ENCODE measurements around the gene STX2.

Gene STX2

DNA sequence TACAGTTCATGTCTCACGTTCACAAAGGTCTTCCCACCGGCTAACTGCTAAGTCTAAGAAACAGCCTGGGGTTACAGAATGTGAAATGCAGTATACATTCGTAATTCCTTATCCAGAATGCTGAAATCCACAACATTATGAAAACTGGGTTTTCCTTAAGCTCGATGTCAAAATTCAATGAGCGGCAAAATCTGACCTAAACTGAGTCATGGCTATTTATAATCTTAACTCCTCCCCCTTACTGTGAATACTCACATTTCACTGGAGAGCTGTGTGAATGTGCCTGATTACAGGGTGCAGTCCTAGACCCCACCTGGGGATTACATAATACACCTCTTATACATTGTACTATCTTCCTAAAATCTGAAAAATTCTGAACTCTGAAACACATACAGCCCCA is 35.3 kb downstream of the STX2 start:
- H3K27me3 ChIP-seq = no peaks in the 10 kb centered on the region
- intact Hi-C loops (cut with DNase I; ENCODE audit: low total_unique reads) = no loop called here
- no peaks in the 10 kb centered on the region for H3K4me1 ChIP-seq
- no peak for DNase-seq
- no peak overlapping the region for H3K4me3 ChIP-seq
- no peaks in the 10 kb centered on the region for H3K9me3 ChIP-seq
- TF ChIP-seq, protein P1, sequence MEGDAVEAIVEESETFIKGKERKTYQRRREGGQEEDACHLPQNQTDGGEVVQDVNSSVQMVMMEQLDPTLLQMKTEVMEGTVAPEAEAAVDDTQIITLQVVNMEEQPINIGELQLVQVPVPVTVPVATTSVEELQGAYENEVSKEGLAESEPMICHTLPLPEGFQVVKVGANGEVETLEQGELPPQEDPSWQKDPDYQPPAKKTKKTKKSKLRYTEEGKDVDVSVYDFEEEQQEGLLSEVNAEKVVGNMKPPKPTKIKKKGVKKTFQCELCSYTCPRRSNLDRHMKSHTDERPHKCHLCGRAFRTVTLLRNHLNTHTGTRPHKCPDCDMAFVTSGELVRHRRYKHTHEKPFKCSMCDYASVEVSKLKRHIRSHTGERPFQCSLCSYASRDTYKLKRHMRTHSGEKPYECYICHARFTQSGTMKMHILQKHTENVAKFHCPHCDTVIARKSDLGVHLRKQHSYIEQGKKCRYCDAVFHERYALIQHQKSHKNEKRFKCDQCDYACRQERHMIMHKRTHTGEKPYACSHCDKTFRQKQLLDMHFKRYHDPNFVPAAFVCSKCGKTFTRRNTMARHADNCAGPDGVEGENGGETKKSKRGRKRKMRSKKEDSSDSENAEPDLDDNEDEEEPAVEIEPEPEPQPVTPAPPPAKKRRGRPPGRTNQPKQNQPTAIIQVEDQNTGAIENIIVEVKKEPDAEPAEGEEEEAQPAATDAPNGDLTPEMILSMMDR (IDR thresholded peaks at IDR 0.05) = no peak
- peaks cover 66 to 96% (median 84%) of the 10 kb centered on the region in 3 donors for H3K36me3 ChIP-seq
- no peak overlapping the region for H3K27ac ChIP-seq

- Histone ChIP-seq H3K9me3 (no peaks in the 10 kb centered on the region), H3K27me3 (no peaks in the 10 kb centered on the region), H3K36me3 (peaks cover 59 to 93% (median 87%) of the 10 kb centered on the region in 3 donors), H3K4me3 (no peak overlapping the region), H3K27ac (no peak overlapping the region), H3K4me1 (no peaks in the 10 kb centered on the region)
- intact Hi-C loops (cut with DNase I; ENCODE audit: low total_unique reads) = no loop called here
- DNase-seq = no peak
- TF ChIP-seq, protein P1 (IDR thresholded peaks at IDR 0.05) = no peak
These were observed 38.7 kb downstream of the STX2 start for GRCh38 chr12:130800312-130800711.

GRCh38 chr12:130799051-130799450 is 40.0 kb downstream of the STX2 start:
- Histone ChIP-seq H3K27ac (no peak overlapping the region), H3K36me3 (peaks cover 52 to 93% (median 87%) of the 10 kb centered on the region in 3 donors), H3K4me1 (no peaks in the 10 kb centered on the region), H3K27me3 (no peaks in the 10 kb centered on the region), H3K4me3 (no peak overlapping the region), H3K9me3 (no peaks in the 10 kb centered on the region)
- intact Hi-C loops (cut with DNase I; ENCODE audit: low total_unique reads) = no loop called here
- no peak for DNase-seq
- TF ChIP-seq, protein P1 (IDR thresholded peaks at IDR 0.05) = no peak

DNA sequence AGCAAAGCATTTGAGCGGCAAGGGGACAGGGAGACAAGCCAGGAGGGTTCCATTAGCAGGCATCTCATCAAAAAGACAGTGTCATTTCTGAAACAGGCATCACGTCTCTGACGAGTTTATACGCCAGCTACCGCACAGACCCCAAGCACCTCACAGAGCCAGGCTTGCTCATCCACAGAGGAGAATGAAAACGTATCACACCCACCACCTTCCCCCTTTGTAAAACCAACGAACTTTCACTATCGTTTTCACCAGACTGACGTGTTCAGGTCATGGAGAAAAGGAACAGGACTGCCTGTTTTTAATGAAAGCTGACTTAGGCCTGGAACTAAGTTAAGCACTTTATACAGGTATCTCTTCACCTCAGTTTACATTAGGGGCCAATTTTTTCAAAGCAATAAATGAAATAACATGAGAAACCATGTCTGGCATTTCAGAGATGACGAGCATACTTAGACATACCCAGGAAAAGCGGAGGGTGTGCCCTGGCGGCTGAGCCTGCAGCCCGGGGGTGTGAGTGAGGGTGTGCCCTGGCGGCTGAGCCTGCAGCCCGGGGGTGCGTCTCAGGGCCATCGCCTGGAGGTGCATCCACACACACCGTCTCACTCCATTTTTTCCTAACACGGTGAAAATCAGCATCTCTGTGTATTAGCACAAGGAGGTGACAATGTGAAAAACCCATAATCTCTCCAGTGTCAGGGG is 41.9 kb downstream of the STX2 start:
- Histone ChIP-seq H3K4me3 (no peak overlapping the region), H3K9me3 (no peaks in the 10 kb centered on the region), H3K27me3 (no peaks in the 10 kb centered on the region), H3K27ac (no peak overlapping the region), H3K36me3 (peaks cover 44 to 92% (median 77%) of the 10 kb centered on the region in 3 donors), H3K4me1 (no peaks in the 10 kb centered on the region)
- DNase-seq = no peak
- TF ChIP-seq, protein P1 (IDR thresholded peaks at IDR 0.05) = no peak
- intact Hi-C loops (cut with DNase I; ENCODE audit: low total_unique reads) = no loop called here

DNA sequence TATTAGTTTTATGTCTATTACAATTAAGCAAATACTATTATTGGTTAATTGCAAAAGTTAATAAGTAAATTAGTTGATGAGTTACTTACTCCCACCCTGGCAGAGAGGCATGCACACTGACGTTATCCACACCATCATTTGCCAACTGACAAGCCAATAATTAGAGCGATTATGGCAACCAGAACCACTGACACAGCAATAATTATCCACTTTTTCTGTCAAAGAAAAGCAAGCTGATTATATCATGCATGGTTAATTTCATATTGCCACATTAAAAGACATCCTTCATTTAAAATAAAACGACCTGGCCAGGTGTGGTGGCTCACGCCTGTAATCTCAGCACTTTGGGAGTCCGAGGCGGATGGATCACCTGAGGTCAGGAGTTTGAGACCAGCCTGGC is 43.1 kb downstream of the STX2 start:
- H3K27ac ChIP-seq = no peak overlapping the region
- peaks cover 43 to 90% (median 78%) of the 10 kb centered on the region in 3 donors for H3K36me3 ChIP-seq
- intact Hi-C loops (cut with DNase I; ENCODE audit: low total_unique reads) = no loop called here
- H3K9me3 ChIP-seq = no peaks in the 10 kb centered on the region
- no peak for DNase-seq
- H3K4me1 ChIP-seq = no peaks in the 10 kb centered on the region
- TF ChIP-seq, protein P1 (IDR thresholded peaks at IDR 0.05) = no peak
- no peaks in the 10 kb centered on the region for H3K27me3 ChIP-seq
- H3K4me3 ChIP-seq = no peak overlapping the region

- no peak overlapping the region for H3K27ac ChIP-seq
- H3K36me3 ChIP-seq = peaks cover 30 to 71% (median 59%) of the 10 kb centered on the region in 3 donors
- no peak for DNase-seq
- TF ChIP-seq, protein P1 (IDR thresholded peaks at IDR 0.05) = no peak
- H3K9me3 ChIP-seq = no peaks in the 10 kb centered on the region
- H3K4me3 ChIP-seq = no peak overlapping the region
- H3K27me3 ChIP-seq = no peaks in the 10 kb centered on the region
- H3K4me1 ChIP-seq = no peaks in the 10 kb centered on the region
- intact Hi-C loops (cut with DNase I; ENCODE audit: low total_unique reads) = no loop called here
These were observed 45.5 kb downstream of the STX2 start for GRCh38 chr12:130793554-130793849.

Measured in tibial artery (tissue), 4 donors.